Sigmoid colon (tissue), 7 donors: Measurements from ENCODE around the gene CCM2L. TPM values are rescaled to one million over a fixed set of nuclear protein-coding genes. Genes with fewer than 3 reads are reported as not detected.

ENCODE experiments used
- DNase-seq: peaks from one replicate; pipeline ENCODE4 v3.0.0-alpha.2; 2019
- H3K27ac ChIP-seq, 4 donors: fragments of 200-600 bp; sonication (generic); one replicate each; pipeline ENCODE4 v1.5.1; 2016 to 2019; ENCODE audit warnings: mild to moderate bottlenecking in 1 of 4
- H3K27me3 ChIP-seq, 3 donors: fragments of 200-600 bp; sonication (generic); one replicate each; pipeline ENCODE4 v1.5.1; 2019; ENCODE audit warnings: mild to moderate bottlenecking in 1 of 3
- H3K36me3 ChIP-seq, 4 donors: fragments of 200-600 bp; sonication (generic); one replicate each; pipeline ENCODE4 v1.5.1; 2016 to 2019
- H3K4me1 ChIP-seq, 4 donors: fragments of 200-600 bp; sonication (generic); one replicate each; pipeline ENCODE4 v1.5.1; 2017 to 2019
- H3K4me3 ChIP-seq, 4 donors: fragments of 200-600 bp; sonication (generic); one replicate each; pipeline ENCODE4 v1.5.1; 2017 to 2019; ENCODE audit warnings: mild to moderate bottlenecking in 2 of 4, moderate library complexity in 1 of 4
- H3K9me3 ChIP-seq, 4 donors: fragments of 200-600 bp in 3 of 4; sonication (generic) in 3 of 4; one replicate each; pipeline versions ENCODE4 v1.5.1 to v1.6.1; 2013 to 2019
- CTCF ChIP-seq, 4 experiments: fragments of 450-650 bp in 3 of 4; fragments of 200-600 bp in 1 of 4; IDR thresholded peaks; one replicate each; pipeline ENCODE4 v1.5.1; 2016 to 2019; ENCODE audit warnings: antibody characterized with exemption in 4 of 4, mild to moderate bottlenecking in 3 of 4, moderate library complexity in 2 of 4
- EP300 ChIP-seq, 4 donors: sonication (generic); formaldehyde crosslinking; IDR thresholded peaks; one replicate each; pipeline ENCODE4 v1.6.1; 2017; ENCODE audit warnings: antibody characterized with exemption in 4 of 4
- POLR2A ChIP-seq, 2 donors: fragments of 450-650 bp; IDR thresholded peaks; one replicate each; pipeline ENCODE4 v1.6.1; 2016; ENCODE audit warnings: antibody characterized with exemption in 2 of 2, mild to moderate bottlenecking in 2 of 2, moderate library complexity in 2 of 2
- POLR2AphosphoS5 ChIP-seq, 4 donors: sonication (generic); formaldehyde crosslinking; IDR thresholded peaks; one replicate each; pipeline ENCODE4 v1.6.1; 2017; ENCODE audit warnings: antibody characterized with exemption in 4 of 4
- WGBS, 2 donors: extraction: QIAGEN DNeasy Blood & Tissue Kit; methylation state at CpG; one replicate each; pipeline ENCODE4 v1.1.7; 2013; 5-methylcytosine and 5-hydroxymethylcytosine counted together
- intact Hi-C: fragments of 100-400 bp; cut with DNase I; formaldehyde crosslinking; loops from one replicate; pipeline ENCODE4 v1.15.1; 2023
- polyA plus RNA-seq, 3 donors: library from polyadenylated mRNA; stranded (reverse); fragments of 200-250 nt; gene quantifications; one replicate each; pipeline ENCODE4 v1.2.3, GENCODE V29; 2013
- total RNA-seq, 4 donors: library from RNA; depleted of rRNA; stranded (reverse); fragments of >200 nt; gene quantifications; one replicate each; pipeline ENCODE4 v1.1.0, GENCODE V29; 2016
- donor health status: healthy with polysubstance abuse.
- donor health status: Bipolar disorder and iron deficiency.
- donor health status: healthy.

CCM2L gene
- total and polyA plus RNA-seq, 7 donors: 0.46 to 5.8 (median 2.5) TPM

GRCh38 chr20:31989030-31989645, 21.1 kb upstream of the CCM2L start:
- 76 to 80% methylated on average over 8 of the region's 8 CpGs for WGBS, 2 donors
- Histone ChIP-seq H3K27ac (no peak overlapping the region), H3K4me1 (no peaks in the 10 kb centered on the region), H3K9me3 (no peaks in the 10 kb centered on the region), H3K4me3 (no peak overlapping the region), H3K36me3 (no peaks in the 10 kb centered on the region), H3K27me3 (peaks cover 0 to 6% (median 0%) of the 10 kb centered on the region in 3 donors)
- no peak for DNase-seq
- TF ChIP-seq POLR2A (IDR thresholded peaks at IDR 0.05) (no peak), POLR2AphosphoS5 (IDR thresholded peaks at IDR 0.05) (no peak), EP300 (IDR thresholded peaks at IDR 0.05) (no peak), CTCF (IDR thresholded peaks at IDR 0.05) (no peak)
- intact Hi-C loops: no loop called here

- no peak overlapping the region for H3K27ac ChIP-seq
- intact Hi-C loops: loop anchor here (10.0 kb wide), 1 partner anchor 64 kb away; the partner anchor contains the start of gene HCK
- H3K4me1 ChIP-seq: no peaks in the 10 kb centered on the region
- no peak overlapping the region for H3K4me3 ChIP-seq
- 67 to 71% methylated on average over 6 of the region's 6 CpGs for WGBS, 2 donors
- H3K27me3 ChIP-seq: peaks cover 0 to 23% (median 10%) of the 10 kb centered on the region in 3 donors
- DNase-seq: no peak
- H3K9me3 ChIP-seq: no peaks in the 10 kb centered on the region
- H3K36me3 ChIP-seq: no peaks in the 10 kb centered on the region
- TF ChIP-seq POLR2AphosphoS5 (IDR thresholded peaks at IDR 0.05): no peak
- TF ChIP-seq CTCF (IDR thresholded peaks at IDR 0.05): no peak
- no peak for TF ChIP-seq EP300 (IDR thresholded peaks at IDR 0.05)
Measured at GRCh38 chr20:31990641-31991338, 19.4 kb upstream of the CCM2L start.

GRCh38 chr20:31991339-31991705, 18.9 kb upstream of the CCM2L start:
- Histone ChIP-seq H3K27ac (no peak overlapping the region), H3K27me3 (peaks cover 0 to 28% (median 16%) of the 10 kb centered on the region in 3 donors), H3K36me3 (no peaks in the 10 kb centered on the region), H3K4me1 (no peaks in the 10 kb centered on the region), H3K9me3 (no peaks in the 10 kb centered on the region), H3K4me3 (no peak overlapping the region)
- 79 to 81% methylated on average over 1 of the region's 1 CpG for WGBS, 2 donors
- intact Hi-C loops: loop anchor here (10.0 kb wide), 1 partner anchor 63 kb away; the partner anchor contains the start of gene HCK
- no peak for TF ChIP-seq EP300 (IDR thresholded peaks at IDR 0.05)
- no peak for TF ChIP-seq CTCF (IDR thresholded peaks at IDR 0.05)
- no peak for TF ChIP-seq POLR2A (IDR thresholded peaks at IDR 0.05)
- TF ChIP-seq POLR2AphosphoS5 (IDR thresholded peaks at IDR 0.05): no peak
- no peak for DNase-seq

- intact Hi-C loops: loop anchor here (10.0 kb wide), 1 partner anchor 63 kb away; the partner anchor contains the start of gene HCK
- Histone ChIP-seq H3K4me3 (no peak overlapping the region), H3K9me3 (no peaks in the 10 kb centered on the region), H3K27me3 (peaks cover 2 to 36% (median 22%) of the 10 kb centered on the region in 3 donors), H3K27ac (no peak overlapping the region), H3K4me1 (no peaks in the 10 kb centered on the region), H3K36me3 (no peaks in the 10 kb centered on the region)
- 77 to 88% methylated on average over 2 of the region's 2 CpGs for WGBS, 2 donors
- TF ChIP-seq CTCF (IDR thresholded peaks at IDR 0.05) (no peak), POLR2A (IDR thresholded peaks at IDR 0.05) (no peak), EP300 (IDR thresholded peaks at IDR 0.05) (no peak)
- DNase-seq: no peak
Measured at GRCh38 chr20:31992086-31992485, 18.2 kb upstream of the CCM2L start.
